CD4-positive, alpha-beta T cell treated with Interleukin-4 for 4 hours (primary cell): ENCODE results near the gene SNIP1.
A peak's percentile ranks its signal among the peaks of the same experiment; 100 is the strongest.
"Not testable (repeated sequence)": the region's sequence is repeated elsewhere in the genome, so short reads cannot be mapped to it uniquely, and the experiment has no call there.

Experiments used
- DNase-seq: peaks from one replicate; pipeline ENCODE4 v3.0.0-alpha.2; 2020

SNIP1 gene

DNA sequence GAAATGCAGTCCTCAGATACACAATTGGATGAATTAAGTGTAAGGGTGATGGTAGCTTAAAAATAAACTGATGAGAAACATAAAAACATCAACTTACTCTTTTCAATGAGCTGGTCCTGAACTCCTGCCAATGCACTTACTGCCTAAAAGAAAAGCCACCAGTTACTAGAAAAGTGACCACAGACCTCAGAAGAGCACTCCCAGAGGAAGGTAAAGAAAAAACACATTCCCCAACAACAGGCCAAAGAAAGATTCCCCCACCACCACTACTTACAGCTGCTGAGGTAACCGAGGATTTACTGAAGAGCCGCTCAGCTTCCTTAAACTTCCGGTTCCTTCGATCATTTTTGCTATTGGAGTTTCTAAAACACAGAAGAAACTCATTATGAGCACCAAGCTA, 44.9 kb downstream of the SNIP1 start:
- no peak for DNase-seq

DNA sequence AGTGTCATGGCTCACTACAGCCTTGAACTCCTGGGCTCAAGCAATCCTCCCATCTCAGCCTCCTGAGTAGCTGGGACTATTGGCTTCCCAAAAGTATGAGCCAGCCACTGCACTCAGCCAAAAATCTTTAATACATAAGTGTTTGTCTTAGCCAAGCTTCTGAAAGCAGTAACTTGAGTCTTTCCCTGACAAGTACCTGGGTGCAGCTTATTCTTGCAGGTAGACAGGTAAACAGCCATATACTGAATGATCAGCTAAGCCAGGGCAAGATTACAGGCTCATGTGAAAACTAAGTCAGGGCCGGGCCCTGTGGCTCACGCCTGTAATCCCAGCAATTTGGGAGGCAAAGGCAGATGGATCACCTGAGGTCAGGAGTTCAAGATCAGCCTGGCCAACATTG, 47.4 kb downstream of the SNIP1 start:
- DNase-seq: no peak

GRCh38 chr1:37502791-37503190, 51.3 kb downstream of the SNIP1 start:
- DNase-seq: not testable (repeated sequence)

- no peak for DNase-seq
Observed at GRCh38 chr1:37502104-37502503, 52.0 kb downstream of the SNIP1 start.

- DNase-seq: no peak
Observed at GRCh38 chr1:37501661-37502060, 52.4 kb downstream of the SNIP1 start.

- no peak for DNase-seq
Observed at GRCh38 chr1:37498872-37499617, 55.0 kb downstream of the SNIP1 start.

DNA sequence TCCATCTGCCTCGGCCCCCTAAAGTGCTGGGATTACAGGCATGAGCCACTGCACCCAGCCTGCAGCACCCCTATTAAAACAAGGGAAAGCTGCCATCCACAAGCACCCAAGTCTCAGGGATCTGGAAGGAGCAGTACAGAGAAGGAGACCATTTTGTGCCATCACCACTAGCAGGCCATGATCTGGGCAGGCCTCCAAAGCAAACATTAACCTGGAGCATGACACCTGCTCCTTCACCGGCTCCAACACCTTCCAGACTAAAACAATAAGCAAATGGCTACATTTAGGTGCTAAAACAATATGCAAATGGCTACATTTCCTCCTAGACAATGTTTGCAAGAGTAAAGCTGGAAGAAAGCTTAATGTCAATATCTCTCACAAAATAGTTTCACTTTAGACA, 56.3 kb downstream of the SNIP1 start:
- DNase-seq: no peak

- DNase-seq: no peak
Observed at GRCh38 chr1:37495875-37496274, 58.2 kb downstream of the SNIP1 start.

DNA sequence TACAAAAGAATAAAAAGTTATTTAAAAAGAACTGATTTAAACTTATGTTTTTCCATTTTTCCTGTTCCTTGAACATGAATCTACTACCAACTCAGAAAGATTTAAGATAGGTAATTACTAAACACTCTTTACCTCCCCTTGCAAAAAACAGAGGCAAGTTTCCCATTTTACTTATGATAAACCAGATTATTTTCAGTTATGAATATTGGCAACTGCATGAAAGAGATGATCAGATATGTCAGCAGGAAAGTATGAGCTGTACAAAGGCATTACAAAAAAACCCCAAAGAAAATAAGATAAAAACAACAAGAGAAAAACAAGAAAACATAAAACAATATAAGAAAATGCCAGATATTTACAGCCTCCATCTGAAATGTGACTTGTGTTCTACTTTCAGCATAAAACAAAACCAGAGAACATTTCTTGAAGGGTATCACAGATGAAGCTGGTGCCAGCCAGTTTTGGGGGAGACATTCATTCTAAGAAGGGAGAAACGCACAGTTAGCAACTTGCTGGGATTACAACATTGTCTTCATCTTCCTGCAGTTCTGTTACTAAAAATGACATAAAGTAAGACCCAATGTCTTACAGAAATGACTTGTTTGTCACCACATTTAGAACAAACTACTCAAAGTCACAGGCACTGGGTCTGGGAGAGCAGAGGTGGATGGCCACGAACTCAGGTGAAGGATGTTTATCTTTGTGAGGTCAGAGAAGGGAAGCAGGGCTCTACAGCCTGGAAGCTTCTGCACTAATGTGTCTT, 60.6 kb downstream of the SNIP1 start:
- no peak for DNase-seq

DNA sequence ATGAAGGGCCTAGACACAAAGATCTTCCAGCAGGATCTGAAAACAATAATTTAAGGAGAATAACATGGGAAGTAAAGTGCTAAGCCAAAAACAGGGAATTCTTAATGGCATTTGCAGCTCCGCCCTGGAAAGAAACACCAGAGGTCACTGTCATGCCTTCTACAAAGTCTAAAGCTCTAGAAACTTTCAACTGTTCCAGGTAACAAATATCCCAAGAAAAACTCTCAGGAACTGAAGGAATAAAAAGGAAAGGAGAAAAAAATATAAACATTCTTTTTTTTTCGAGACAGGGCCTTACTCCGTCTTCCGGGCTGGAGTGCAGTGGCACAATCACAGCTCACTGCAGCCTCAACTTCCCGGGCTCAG, 66.5 kb downstream of the SNIP1 start:
- no peak for DNase-seq

GRCh38 chr1:37486680-37487618, 67.1 kb downstream of the SNIP1 start:
- peak; percentile 67 for DNase-seq

- no peak for DNase-seq
Observed at GRCh38 chr1:37485902-37486679, 68.0 kb downstream of the SNIP1 start.
